ENCODE results near the gene FAM149B1.

Gene FAM149B1

GRCh38 chr10:73167783-73168464 lies at the start of gene FAM149B1, which contains the start of gene ECD:
TSS of gene FAM149B1 (plus strand) at chr10:73168119. CDS start at chr10:73168340, 221 bp downstream.
TSS of gene ECD (minus strand) at chr10:73168008. CDS start at chr10:73163937, 4,071 bp downstream.
- TF ChIP-seq GATA2 (IDR thresholded peaks at IDR 0.05; ENCODE audit: low read depth, low read length): no peak
- no peak for TF ChIP-seq GATA3 (IDR thresholded peaks at IDR 0.05; ENCODE audit: low read depth, low read length)

- TF ChIP-seq GATA2 (IDR thresholded peaks at IDR 0.05; ENCODE audit: low read depth, low read length) (no peak), GATA3 (IDR thresholded peaks at IDR 0.05; ENCODE audit: low read depth, low read length) (no peak)
Observed at GRCh38 chr10:73119457-73119856, 48.5 kb upstream of the FAM149B1 start.

GRCh38 chr10:73119952-73120351 lies 48.0 kb upstream of the FAM149B1 start:
- no peak for TF ChIP-seq GATA3 (IDR thresholded peaks at IDR 0.05; ENCODE audit: low read depth, low read length)
- TF ChIP-seq GATA2 (IDR thresholded peaks at IDR 0.05; ENCODE audit: low read depth, low read length): no peak

GRCh38 chr10:73126343-73126742 lies 41.6 kb upstream of the FAM149B1 start:
- TF ChIP-seq GATA2 (IDR thresholded peaks at IDR 0.05; ENCODE audit: low read depth, low read length) (no peak), GATA3 (IDR thresholded peaks at IDR 0.05; ENCODE audit: low read depth, low read length) (no peak)

- no peak for TF ChIP-seq GATA3 (IDR thresholded peaks at IDR 0.05; ENCODE audit: low read depth, low read length)
- no peak for TF ChIP-seq GATA2 (IDR thresholded peaks at IDR 0.05; ENCODE audit: low read depth, low read length)
Observed at GRCh38 chr10:73131301-73131700, 36.6 kb upstream of the FAM149B1 start.

GRCh38 chr10:73131913-73132686 lies 35.8 kb upstream of the FAM149B1 start:
- TF ChIP-seq GATA2 (IDR thresholded peaks at IDR 0.05; ENCODE audit: low read depth, low read length): no peak

GRCh38 chr10:73134727-73135126 lies 33.2 kb upstream of the FAM149B1 start:
- TF ChIP-seq GATA3 (IDR thresholded peaks at IDR 0.05; ENCODE audit: low read depth, low read length): no peak

GRCh38 chr10:73136627-73137026 lies 31.3 kb upstream of the FAM149B1 start:
- no peak for TF ChIP-seq GATA2 (IDR thresholded peaks at IDR 0.05; ENCODE audit: low read depth, low read length)
- TF ChIP-seq GATA3 (IDR thresholded peaks at IDR 0.05; ENCODE audit: low read depth, low read length): no peak

GRCh38 chr10:73139251-73139650 lies 28.7 kb upstream of the FAM149B1 start:
- TF ChIP-seq GATA3 (IDR thresholded peaks at IDR 0.05; ENCODE audit: low read depth, low read length): no peak
- no peak for TF ChIP-seq GATA2 (IDR thresholded peaks at IDR 0.05; ENCODE audit: low read depth, low read length)

- TF ChIP-seq GATA3 (IDR thresholded peaks at IDR 0.05; ENCODE audit: low read depth, low read length): no peak
Observed at GRCh38 chr10:73141603-73142002, 26.3 kb upstream of the FAM149B1 start.

GRCh38 chr10:73152009-73152408 lies 15.9 kb upstream of the FAM149B1 start:
- no peak for TF ChIP-seq GATA3 (IDR thresholded peaks at IDR 0.05; ENCODE audit: low read depth, low read length)
- TF ChIP-seq GATA2 (IDR thresholded peaks at IDR 0.05; ENCODE audit: low read depth, low read length): no peak

- TF ChIP-seq GATA3 (IDR thresholded peaks at IDR 0.05; ENCODE audit: low read depth, low read length) (no peak), GATA2 (IDR thresholded peaks at IDR 0.05; ENCODE audit: low read depth, low read length) (no peak)
Observed at GRCh38 chr10:73156054-73156453, 11.9 kb upstream of the FAM149B1 start.

- TF ChIP-seq GATA3 (IDR thresholded peaks at IDR 0.05; ENCODE audit: low read depth, low read length) (no peak), GATA2 (IDR thresholded peaks at IDR 0.05; ENCODE audit: low read depth, low read length) (no peak)
Observed at GRCh38 chr10:73159038-73159648, 8.8 kb upstream of the FAM149B1 start.

- TF ChIP-seq GATA2 (IDR thresholded peaks at IDR 0.05; ENCODE audit: low read depth, low read length): no peak
- no peak for TF ChIP-seq GATA3 (IDR thresholded peaks at IDR 0.05; ENCODE audit: low read depth, low read length)
Observed at GRCh38 chr10:73161079-73161478, 6.8 kb upstream of the FAM149B1 start.

GRCh38 chr10:73161662-73162061 lies 6.3 kb upstream of the FAM149B1 start:
- no peak for TF ChIP-seq GATA3 (IDR thresholded peaks at IDR 0.05; ENCODE audit: low read depth, low read length)

All from SH-SY5Y (cell line).